ENCODE measurements around the gene AGTPBP1. TPM values are rescaled to one million over a fixed set of nuclear protein-coding genes. Genes with fewer than 3 reads are reported as not detected.

AGTPBP1 gene
- total RNA-seq, 2 donors from 2014 or later, result 13.0 to 18.8 TPM

- Histone ChIP-seq H3K4me1 (no peaks in the 10 kb centered on the region), H3K27me3 (no peaks in the 10 kb centered on the region), H3K27ac (no peak overlapping the region), H3K36me3 (replicated peaks in 1 of 2; ENCODE audit: insufficient read depth in 1 of 2, low read depth in 2 of 2) (no peaks in the 10 kb centered on the region), H3K4me3 (no peak overlapping the region), H3K9me3 (no peaks in the 10 kb centered on the region)
- WGBS, 2 donors, result 83 to 84% methylated on average over 3 to 4 of the region's 4 CpGs
- no peak for DNase-seq
- intact Hi-C loops (cut with DNase I), result no loop called here
- no peak for ATAC-seq
- TF ChIP-seq CTCF (IDR thresholded peaks at IDR 0.05) (no peak), POLR2A (IDR thresholded peaks at IDR 0.05) (no peak)
Measured at GRCh38 chr9:85515021-85515420, 226.7 kb downstream of the AGTPBP1 start.

- no peak for TF ChIP-seq POLR2A (IDR thresholded peaks at IDR 0.05)
- no peak for TF ChIP-seq CTCF (IDR thresholded peaks at IDR 0.05)
- H3K9me3 ChIP-seq, result no peaks in the 10 kb centered on the region
- no peak overlapping the region for H3K27ac ChIP-seq
- no peaks in the 10 kb centered on the region for H3K36me3 ChIP-seq (replicated peaks in 1 of 2; ENCODE audit: insufficient read depth in 1 of 2, low read depth in 2 of 2)
- no peak overlapping the region for H3K4me3 ChIP-seq
- intact Hi-C loops (cut with DNase I), result no loop called here
- no peaks in the 10 kb centered on the region for H3K4me1 ChIP-seq
- ATAC-seq (no peak), DNase-seq (no peak)
- no peaks in the 10 kb centered on the region for H3K27me3 ChIP-seq
- WGBS, 2 donors, result 71 to 84% methylated on average over 7 to 8 of the region's 8 CpGs
Measured at GRCh38 chr9:85514256-85514655, 227.5 kb downstream of the AGTPBP1 start.

GRCh38 chr9:85511746-85512145 is 230.0 kb downstream of the AGTPBP1 start:
- Histone ChIP-seq H3K27ac (no peak overlapping the region), H3K4me1 (no peaks in the 10 kb centered on the region), H3K9me3 (no peaks in the 10 kb centered on the region), H3K36me3 (replicated peaks in 1 of 2; ENCODE audit: insufficient read depth in 1 of 2, low read depth in 2 of 2) (no peaks in the 10 kb centered on the region), H3K4me3 (no peak overlapping the region), H3K27me3 (no peaks in the 10 kb centered on the region)
- DNase-seq, result no peak
- TF ChIP-seq POLR2A (IDR thresholded peaks at IDR 0.05) (no peak), CTCF (IDR thresholded peaks at IDR 0.05) (no peak)
- intact Hi-C loops (cut with DNase I), result no loop called here
- ATAC-seq, result no peak

GRCh38 chr9:85510830-85511504 is 230.8 kb downstream of the AGTPBP1 start:
- 67 to 77% methylated on average over 6 of the region's 6 CpGs for WGBS, 2 donors
- Histone ChIP-seq H3K9me3 (no peaks in the 10 kb centered on the region), H3K36me3 (replicated peaks in 1 of 2; ENCODE audit: insufficient read depth in 1 of 2, low read depth in 2 of 2) (no peaks in the 10 kb centered on the region), H3K4me3 (no peak overlapping the region), H3K4me1 (no peaks in the 10 kb centered on the region), H3K27ac (no peak overlapping the region), H3K27me3 (no peaks in the 10 kb centered on the region)
- ATAC-seq (no peak), DNase-seq (no peak)
- TF ChIP-seq POLR2A (IDR thresholded peaks at IDR 0.05) (no peak), CTCF (IDR thresholded peaks at IDR 0.05) (no peak)
- intact Hi-C loops (cut with DNase I), result no loop called here

GRCh38 chr9:85508616-85509015 is 233.1 kb downstream of the AGTPBP1 start:
- Histone ChIP-seq H3K27me3 (no peaks in the 10 kb centered on the region), H3K9me3 (no peaks in the 10 kb centered on the region), H3K4me1 (no peaks in the 10 kb centered on the region), H3K36me3 (replicated peaks in 1 of 2; ENCODE audit: insufficient read depth in 1 of 2, low read depth in 2 of 2) (no peaks in the 10 kb centered on the region), H3K27ac (no peak overlapping the region), H3K4me3 (no peak overlapping the region)
- DNase-seq (no peak), ATAC-seq (no peak)
- 51 to 54% methylated on average over 4 of the region's 4 CpGs for WGBS, 2 donors
- TF ChIP-seq POLR2A (IDR thresholded peaks at IDR 0.05), result no peak
- no peak for TF ChIP-seq CTCF (IDR thresholded peaks at IDR 0.05)
- intact Hi-C loops (cut with DNase I), result no loop called here
